Fibroblast of the aortic adventitia (primary cell): ENCODE measurements around the gene DIDO1. TPM values are rescaled to one million over a fixed set of nuclear protein-coding genes. Genes with fewer than 3 reads are reported as not detected.
"Not testable (repeated sequence)": the region's sequence is repeated elsewhere in the genome, so short reads cannot be mapped to it uniquely, and the experiment has no call there.

Experiments used
- DNase-seq: peaks from one replicate; pipeline ENCODE4 v3.0.0-alpha.2; 2010; ENCODE audit warnings: low read depth
- H3K4me3 ChIP-seq: 2 replicates; pipeline ENCODE4 v1.5.1; 2011; ENCODE audit warnings: low read depth, mild to moderate bottlenecking, control low read depth, low read length, moderate library complexity
- total RNA-seq: library from RNA; depleted of rRNA; stranded (reverse); fragments of >200 nt; gene quantifications from 2 replicates; pipeline ENCODE4 v1.2.3, GENCODE V29; 2012; ENCODE audit warnings: low replicate concordance
- TF ChIP-seq, protein P1 (sequence below): IDR thresholded peaks from 2 replicates; pipeline ENCODE4 v1.5.1; 2011; ENCODE audit warnings: mild to moderate bottlenecking, low read length, control low read depth, inconsistent platforms; ENCODE audit not compliant: insufficient read depth

Gene DIDO1
- total RNA-seq, 1 donor, result 48.4 TPM

DNA sequence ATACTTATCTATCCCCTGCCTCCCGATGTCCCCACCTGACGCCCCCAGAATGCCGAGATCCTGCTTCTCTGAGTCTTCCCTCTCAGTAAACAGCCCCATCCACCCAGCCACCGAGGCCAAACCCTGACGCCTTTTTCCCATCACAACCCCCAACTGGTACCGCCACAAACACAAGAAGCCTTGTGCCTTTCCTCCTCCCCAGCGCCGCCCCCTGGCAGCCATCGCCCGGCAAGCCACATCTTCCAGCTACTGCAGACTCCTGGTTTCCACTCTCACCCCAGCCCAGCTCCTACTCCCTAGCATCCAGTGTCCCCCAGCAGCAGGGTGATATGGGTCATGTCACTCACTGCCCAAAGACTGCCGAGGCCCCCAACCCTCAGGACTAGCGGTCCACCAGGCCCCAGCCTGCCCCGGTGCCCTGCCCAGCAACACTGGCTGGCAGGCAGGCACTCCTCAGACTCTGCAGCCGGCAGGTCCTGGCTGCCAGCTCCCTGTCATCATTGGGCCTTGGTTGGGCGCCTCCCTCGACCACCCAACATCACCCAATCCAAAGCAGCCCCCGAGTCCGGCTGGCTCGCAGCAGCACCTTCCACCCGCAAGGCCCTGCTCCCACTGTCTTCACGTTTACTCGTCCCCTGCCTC, 75.9 kb downstream of the DIDO1 start:
- H3K4me3 ChIP-seq, result no peak overlapping the region
- TF ChIP-seq, protein P1, sequence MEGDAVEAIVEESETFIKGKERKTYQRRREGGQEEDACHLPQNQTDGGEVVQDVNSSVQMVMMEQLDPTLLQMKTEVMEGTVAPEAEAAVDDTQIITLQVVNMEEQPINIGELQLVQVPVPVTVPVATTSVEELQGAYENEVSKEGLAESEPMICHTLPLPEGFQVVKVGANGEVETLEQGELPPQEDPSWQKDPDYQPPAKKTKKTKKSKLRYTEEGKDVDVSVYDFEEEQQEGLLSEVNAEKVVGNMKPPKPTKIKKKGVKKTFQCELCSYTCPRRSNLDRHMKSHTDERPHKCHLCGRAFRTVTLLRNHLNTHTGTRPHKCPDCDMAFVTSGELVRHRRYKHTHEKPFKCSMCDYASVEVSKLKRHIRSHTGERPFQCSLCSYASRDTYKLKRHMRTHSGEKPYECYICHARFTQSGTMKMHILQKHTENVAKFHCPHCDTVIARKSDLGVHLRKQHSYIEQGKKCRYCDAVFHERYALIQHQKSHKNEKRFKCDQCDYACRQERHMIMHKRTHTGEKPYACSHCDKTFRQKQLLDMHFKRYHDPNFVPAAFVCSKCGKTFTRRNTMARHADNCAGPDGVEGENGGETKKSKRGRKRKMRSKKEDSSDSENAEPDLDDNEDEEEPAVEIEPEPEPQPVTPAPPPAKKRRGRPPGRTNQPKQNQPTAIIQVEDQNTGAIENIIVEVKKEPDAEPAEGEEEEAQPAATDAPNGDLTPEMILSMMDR, result no peak
- DNase-seq, result no peak

DNA sequence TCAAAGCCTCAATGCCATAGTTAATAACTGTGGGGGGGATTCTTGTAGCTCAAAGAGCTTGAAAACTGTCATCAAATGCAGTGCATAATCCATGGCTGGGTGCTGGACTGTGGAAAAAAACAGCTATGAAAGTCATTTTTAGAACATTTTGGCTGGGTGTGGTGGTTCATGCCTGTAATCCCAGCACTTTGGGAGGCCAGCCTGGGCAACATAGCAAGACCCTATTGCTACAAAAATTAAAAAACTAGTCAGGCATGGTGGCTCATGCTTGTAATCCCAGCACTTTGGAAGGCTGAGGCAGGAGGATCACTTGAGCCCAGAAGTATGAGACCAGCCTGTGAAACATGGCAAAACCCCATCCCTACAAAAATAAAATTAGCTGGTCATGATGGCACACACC, 76.9 kb downstream of the DIDO1 start:
- TF ChIP-seq, protein P1, result no peak
- no peak for DNase-seq

DNA sequence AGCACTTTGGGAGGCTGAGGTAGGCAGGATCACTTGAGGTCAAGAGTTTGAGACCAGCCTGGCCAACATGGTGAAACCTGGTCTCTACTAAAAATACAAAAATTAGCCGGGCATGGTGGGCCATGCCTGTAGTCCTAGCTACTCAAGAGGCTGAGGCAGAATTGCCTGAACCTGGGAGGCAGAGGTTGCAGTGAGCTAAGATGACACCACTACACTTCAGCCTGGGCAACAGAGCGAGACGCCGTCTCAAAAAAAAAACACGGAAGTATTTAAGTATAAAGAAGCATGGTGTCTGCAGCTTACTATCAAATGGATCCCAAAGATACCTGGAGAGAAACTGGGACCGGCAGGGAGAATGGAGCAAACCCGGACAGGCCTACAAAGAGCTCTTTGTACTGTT, 77.4 kb downstream of the DIDO1 start:
- DNase-seq, result not testable (repeated sequence)

More for the DNA sequence above, 76.9 kb downstream of the DIDO1 start:
- H3K4me3 ChIP-seq, result no peak overlapping the region

DNA sequence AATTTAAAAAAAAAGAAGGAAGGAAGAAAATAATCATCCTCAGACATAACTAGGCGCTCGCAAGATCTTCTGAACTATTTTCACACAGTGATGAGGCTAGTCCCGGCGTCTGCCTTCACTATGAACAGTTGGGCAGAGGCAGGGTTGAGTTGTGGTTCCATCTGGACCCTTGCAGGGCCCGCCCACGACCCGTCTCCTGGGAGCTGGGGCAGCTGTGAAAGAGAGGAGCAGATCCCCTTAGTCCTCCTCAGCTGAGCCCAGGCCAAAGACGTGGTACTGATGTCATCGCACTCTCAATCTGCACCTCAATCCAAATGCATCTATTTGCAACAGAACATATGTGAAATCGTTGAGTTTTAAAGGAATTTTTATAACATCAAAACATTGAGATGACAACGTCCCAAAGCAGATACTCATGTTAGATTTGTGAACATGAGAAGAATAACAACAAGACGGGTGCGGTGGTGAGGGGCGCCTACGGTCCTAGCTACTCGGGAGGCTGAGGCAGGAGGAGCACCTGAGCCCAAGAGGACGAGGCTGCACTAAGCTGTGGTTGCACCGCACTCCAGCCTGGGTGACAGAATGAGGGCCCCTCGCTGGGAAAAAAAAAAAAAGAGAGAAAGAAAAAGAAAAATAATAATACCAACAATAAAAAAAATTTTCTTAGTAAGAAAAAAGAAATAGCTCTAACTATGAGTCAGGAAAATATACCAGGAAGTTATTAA, 80.0 kb downstream of the DIDO1 start:
- TF ChIP-seq, protein P1, result no peak
- no peak for DNase-seq
- H3K4me3 ChIP-seq, result no peak overlapping the region

More for the DNA sequence above, 77.4 kb downstream of the DIDO1 start:
- not testable (repeated sequence) for H3K4me3 ChIP-seq

DNA sequence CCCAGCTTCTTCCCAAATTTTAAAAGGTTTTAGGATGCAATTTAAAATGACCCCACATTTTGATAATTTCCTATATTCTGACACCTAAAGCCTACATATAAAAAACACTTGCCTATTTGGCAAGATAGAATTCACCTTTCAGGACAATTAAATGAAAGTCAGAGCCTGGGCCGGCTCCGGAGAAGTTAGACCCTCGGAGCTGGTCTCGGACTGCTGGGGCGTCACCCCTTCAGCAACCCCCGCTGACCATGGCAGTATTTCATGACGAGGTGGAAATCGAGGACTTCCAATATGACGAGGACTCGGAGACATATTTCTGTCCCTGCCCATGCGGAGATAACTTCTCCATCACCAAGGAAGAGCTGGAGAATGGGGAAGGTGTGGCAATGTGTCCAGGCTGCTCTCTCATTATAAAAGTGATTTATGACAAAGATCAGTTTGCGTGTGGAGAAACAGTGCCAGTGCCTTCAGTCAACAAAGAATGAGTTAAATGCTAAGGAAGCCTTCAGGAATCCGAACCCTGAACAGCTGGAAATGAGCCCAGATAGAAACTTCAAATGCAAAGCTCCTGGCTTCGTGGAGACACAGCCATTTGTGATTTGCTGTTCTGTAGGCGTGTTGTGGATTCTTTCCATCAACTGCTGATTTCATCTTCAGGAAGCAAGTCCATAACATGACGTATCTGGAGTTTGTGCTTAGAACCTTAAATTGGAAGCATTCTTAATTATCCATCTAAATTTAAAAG, 80.7 kb downstream of the DIDO1 start:
- TF ChIP-seq, protein P1, result no peak
- no peak overlapping the region for H3K4me3 ChIP-seq
- DNase-seq, result no peak

DNA sequence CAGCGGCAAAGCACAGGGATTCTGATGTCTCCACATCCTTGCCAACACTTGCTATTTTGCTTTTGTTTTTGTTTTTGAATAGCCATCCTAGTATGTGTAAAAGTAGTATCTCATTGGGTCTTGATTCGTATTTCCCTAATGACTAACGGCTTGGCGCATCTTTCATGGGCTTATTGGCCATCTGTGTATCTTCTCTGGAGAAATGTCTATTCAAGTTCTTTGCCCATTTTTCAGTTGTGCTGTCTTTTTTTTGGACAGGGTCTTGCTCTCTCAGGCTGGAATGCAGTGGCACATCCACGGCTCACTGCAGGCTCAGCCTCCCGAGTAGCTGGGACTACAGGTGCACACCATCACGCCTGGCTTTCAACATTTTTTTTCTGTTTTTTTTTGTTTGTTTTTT, 82.1 kb downstream of the DIDO1 start:
- DNase-seq, result no peak
- TF ChIP-seq, protein P1, result no peak

DNA sequence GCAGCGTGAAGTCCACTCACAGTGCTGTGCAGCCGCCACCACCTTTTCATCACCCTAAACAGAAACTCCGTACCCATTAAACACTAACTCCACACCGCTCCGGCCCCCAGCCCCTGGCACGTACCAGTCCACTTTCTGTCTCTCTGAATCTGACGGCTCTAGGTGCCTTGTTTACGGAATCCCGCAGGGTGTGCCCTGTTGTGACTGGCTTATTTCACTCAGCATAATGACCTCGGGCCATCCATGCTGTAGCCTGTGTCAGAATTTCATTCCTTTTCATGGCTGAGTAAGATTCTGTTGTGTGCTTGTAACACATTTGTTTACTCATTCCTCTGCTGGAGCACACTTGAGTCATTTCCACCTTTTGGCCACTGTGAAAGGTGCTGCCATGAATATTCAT, 82.6 kb downstream of the DIDO1 start:
- DNase-seq, result no peak
- TF ChIP-seq, protein P1, result no peak

More for the DNA sequence above, 82.1 kb downstream of the DIDO1 start:
- H3K4me3 ChIP-seq, result no peak overlapping the region

More for the DNA sequence above, 82.6 kb downstream of the DIDO1 start:
- no peak overlapping the region for H3K4me3 ChIP-seq
